AG09309 (cell line): ENCODE data around the gene ZDHHC24.
A peak's percentile ranks its signal among the peaks of the same experiment; 100 is the strongest.

Source experiments
- DNase-seq: peaks from one replicate; pipeline ENCODE4 v3.0.0-alpha.2; 2010; ENCODE audit warnings: low read depth
- H3K4me3 ChIP-seq: 2 replicates; pipeline ENCODE4 v1.5.1; 2011; ENCODE audit warnings: mild to moderate bottlenecking, low read depth, low read length, moderate library complexity; ENCODE audit not compliant: control insufficient read depth
- TF ChIP-seq, protein P1 (sequence below): IDR thresholded peaks from 2 replicates; pipeline ENCODE4 v1.5.1; 2011; ENCODE audit warnings: mild to moderate bottlenecking, low read depth, low read length, inconsistent platforms; ENCODE audit not compliant: insufficient read depth, control insufficient read depth; ENCODE audit errors: missing control alignments

The ZDHHC24 gene

DNA sequence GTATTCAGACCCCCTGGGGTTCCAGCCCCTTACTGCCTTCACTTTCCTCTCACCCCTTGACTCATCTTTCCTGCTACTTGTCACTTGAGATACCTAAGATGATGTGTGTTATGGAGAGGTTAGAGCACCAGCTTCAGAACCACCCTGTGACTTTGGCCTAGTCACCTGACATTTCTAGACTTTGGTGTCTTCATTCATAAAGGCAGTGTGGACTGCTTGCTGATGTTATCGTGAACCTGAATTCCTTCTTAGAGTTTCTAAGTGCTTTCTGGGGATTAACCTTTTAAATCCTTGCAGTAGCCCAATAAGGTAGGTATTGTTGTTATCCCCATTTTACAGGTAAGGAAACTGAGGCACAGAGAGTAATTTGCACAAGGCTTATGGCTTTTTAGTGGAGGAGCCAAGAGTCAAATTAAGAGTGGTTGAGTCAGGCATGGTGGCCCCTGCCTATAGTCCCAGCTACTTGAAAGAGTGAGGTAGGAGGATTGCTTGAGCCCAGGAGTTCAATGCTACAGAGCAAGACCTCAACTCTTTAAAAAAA lies 40.5 kb downstream of the ZDHHC24 start:
- no peak for DNase-seq
- no peak overlapping the region for H3K4me3 ChIP-seq
- TF ChIP-seq, protein P1, sequence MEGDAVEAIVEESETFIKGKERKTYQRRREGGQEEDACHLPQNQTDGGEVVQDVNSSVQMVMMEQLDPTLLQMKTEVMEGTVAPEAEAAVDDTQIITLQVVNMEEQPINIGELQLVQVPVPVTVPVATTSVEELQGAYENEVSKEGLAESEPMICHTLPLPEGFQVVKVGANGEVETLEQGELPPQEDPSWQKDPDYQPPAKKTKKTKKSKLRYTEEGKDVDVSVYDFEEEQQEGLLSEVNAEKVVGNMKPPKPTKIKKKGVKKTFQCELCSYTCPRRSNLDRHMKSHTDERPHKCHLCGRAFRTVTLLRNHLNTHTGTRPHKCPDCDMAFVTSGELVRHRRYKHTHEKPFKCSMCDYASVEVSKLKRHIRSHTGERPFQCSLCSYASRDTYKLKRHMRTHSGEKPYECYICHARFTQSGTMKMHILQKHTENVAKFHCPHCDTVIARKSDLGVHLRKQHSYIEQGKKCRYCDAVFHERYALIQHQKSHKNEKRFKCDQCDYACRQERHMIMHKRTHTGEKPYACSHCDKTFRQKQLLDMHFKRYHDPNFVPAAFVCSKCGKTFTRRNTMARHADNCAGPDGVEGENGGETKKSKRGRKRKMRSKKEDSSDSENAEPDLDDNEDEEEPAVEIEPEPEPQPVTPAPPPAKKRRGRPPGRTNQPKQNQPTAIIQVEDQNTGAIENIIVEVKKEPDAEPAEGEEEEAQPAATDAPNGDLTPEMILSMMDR: no peak

GRCh38 chr11:66498506-66498905 lies 47.3 kb downstream of the ZDHHC24 start:
- no peak for DNase-seq
- H3K4me3 ChIP-seq: no peak overlapping the region
- TF ChIP-seq, protein P1: no peak

GRCh38 chr11:66497206-66497605 lies 48.6 kb downstream of the ZDHHC24 start:
- TF ChIP-seq, protein P1: no peak
- no peak overlapping the region for H3K4me3 ChIP-seq
- DNase-seq: no peak

DNA sequence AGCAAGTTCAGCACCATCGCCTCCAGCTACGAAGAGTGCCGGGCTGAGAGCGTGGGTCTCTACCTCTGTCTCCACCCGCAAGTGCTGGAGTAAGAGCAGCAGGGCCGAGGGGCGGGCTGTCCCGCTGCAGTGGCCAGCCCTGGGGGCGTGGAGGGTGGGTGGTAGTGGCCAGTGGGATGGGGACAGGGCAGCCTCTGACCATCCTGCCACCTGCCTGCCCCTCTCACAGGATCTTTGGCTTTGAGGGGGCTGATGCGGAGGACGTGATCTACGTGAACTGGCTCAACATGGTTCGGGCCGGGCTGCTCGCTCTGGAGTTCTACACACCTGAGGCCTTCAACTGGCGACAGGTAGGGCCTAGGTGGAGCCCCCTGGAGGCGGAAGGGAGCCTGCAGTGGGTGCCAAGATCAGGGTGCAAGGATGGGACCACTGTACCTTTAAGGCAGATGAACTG lies 50.4 kb downstream of the ZDHHC24 start:
- H3K4me3 ChIP-seq: no peak overlapping the region
- TF ChIP-seq, protein P1: peak; percentile 43
- no peak for DNase-seq

GRCh38 chr11:66494935-66495334 lies 50.9 kb downstream of the ZDHHC24 start:
- H3K4me3 ChIP-seq: no peak overlapping the region
- no peak for DNase-seq
- TF ChIP-seq, protein P1: no peak

GRCh38 chr11:66494458-66494857 lies 51.4 kb downstream of the ZDHHC24 start:
- DNase-seq: no peak
- no peak overlapping the region for H3K4me3 ChIP-seq
- TF ChIP-seq, protein P1: no peak
